ENCODE measurements around the gene EMC10.

- no peak for TF ChIP-seq ZFX (IDR thresholded peaks at IDR 0.05)
- TF ChIP-seq, protein P1, sequence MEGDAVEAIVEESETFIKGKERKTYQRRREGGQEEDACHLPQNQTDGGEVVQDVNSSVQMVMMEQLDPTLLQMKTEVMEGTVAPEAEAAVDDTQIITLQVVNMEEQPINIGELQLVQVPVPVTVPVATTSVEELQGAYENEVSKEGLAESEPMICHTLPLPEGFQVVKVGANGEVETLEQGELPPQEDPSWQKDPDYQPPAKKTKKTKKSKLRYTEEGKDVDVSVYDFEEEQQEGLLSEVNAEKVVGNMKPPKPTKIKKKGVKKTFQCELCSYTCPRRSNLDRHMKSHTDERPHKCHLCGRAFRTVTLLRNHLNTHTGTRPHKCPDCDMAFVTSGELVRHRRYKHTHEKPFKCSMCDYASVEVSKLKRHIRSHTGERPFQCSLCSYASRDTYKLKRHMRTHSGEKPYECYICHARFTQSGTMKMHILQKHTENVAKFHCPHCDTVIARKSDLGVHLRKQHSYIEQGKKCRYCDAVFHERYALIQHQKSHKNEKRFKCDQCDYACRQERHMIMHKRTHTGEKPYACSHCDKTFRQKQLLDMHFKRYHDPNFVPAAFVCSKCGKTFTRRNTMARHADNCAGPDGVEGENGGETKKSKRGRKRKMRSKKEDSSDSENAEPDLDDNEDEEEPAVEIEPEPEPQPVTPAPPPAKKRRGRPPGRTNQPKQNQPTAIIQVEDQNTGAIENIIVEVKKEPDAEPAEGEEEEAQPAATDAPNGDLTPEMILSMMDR (conservative IDR thresholded peaks at IDR 0.05) = no peak
These were observed 54.9 kb downstream of the EMC10 start for GRCh38 chr19:50531171-50531612.
